Measurements from ENCODE around the gene SLC27A5.

SLC27A5 gene

DNA sequence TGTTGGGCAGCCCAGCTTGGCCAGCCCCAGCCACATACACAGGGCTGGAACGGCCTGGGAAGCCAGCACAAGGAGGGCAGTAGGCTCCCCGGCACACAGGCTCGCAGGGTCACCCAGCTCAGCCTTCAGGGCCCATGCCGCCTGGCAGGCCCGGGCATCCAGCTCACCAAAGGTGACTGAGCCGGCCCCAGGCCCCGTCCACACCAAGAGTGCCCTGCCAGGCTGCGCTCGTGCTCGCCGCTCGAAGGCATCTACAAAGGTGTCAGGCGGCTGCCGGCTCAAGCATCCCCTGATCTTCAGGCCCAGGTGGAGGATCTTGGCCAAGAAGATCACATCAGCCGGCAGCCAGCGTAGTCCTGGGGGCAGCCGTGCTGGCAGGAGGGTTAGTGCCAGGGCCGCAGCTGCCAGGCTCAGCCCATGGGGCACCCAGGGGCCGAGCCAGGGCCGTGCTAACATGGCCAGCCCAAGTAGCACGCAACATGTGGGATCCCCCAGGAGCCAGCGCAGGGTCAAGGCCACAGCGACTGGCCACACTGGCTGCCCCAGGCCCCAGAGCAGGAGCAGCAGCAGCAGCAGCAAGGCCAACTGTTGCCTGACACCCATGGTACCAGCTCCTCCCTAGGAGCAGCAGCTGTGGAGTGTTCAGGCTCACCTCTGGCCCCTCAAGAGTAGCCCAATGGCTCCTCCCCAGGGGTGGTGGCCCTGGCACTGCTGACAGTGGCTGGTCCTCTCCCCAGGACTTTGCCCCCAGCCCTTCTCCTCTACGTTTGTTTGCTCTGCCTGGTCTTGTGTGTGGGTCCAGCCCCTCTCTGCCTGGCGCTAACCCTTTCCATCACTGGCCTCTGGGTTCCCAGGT lies at the start of gene SLC27A5:
Gene SLC27A5 (minus strand): TSS at position 640 of the 856 bp plus-strand sequence. CDS start 37 bp downstream, at position 603.
- no peak for DNase-seq (ENCODE audit: low spot score)

DNA sequence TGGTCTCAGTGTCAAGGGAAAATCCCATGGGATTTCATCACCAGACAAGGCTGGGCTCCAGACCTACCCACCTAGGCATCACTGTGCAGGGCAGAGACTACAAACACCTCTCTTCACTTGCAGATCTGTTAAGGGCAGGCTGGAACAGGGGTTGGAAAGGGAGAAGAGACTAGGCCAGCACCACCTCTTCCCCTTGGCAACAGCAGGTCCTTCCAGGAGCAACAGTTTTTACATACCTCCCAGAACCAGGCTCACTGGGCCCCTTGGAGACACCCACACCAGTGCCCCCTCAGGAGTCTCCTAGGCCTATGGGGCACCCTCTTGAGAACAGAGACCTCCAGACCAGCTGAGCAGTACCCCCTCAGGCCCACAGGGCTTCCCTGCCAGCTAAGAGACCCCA lies 49.1 kb upstream of the SLC27A5 start:
- no peak for DNase-seq (ENCODE audit: low spot score)

DNA sequence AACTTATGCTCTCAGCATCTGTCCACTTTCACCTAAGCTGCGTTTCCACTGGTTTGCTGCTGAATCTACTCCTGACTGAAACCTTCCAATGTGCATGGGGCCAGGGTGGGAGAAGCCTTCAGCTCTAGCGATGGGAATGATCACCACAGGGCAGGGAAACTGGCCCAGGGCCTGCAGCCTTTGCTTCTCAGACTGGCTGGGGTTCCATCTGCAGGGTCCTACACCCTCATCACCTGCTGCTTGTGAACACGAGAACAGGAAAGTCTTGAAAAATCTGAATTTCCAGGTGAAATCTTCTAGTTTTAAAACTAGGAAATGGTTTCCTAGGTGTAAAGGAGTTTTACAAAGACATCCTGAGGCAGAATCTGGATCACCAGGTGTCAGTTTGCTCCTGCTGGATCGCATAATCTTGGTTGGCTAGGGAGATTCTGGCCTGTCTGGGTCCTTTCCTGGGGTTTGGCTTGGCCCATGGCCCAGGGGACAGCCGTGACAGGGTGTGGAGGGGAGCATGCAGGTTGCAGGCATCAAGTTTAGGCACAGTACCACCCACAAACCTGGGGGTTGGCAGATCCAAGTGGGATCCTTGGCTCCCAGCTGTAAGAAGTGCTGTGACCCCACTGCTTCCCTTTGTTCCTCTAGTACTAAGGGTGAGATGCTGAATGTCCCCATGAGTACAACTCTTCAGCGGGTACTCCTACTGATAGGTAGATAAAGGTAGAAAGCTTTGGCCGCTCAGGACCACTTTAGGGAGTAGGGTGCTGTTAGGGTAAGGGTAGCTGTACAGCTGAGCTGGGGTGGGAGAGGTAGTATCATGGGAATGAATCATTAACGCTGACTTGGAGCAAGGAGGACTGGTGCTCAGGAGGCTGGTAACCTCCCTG lies 48.5 kb upstream of the SLC27A5 start:
- DNase-seq (ENCODE audit: low spot score) = no peak

DNA sequence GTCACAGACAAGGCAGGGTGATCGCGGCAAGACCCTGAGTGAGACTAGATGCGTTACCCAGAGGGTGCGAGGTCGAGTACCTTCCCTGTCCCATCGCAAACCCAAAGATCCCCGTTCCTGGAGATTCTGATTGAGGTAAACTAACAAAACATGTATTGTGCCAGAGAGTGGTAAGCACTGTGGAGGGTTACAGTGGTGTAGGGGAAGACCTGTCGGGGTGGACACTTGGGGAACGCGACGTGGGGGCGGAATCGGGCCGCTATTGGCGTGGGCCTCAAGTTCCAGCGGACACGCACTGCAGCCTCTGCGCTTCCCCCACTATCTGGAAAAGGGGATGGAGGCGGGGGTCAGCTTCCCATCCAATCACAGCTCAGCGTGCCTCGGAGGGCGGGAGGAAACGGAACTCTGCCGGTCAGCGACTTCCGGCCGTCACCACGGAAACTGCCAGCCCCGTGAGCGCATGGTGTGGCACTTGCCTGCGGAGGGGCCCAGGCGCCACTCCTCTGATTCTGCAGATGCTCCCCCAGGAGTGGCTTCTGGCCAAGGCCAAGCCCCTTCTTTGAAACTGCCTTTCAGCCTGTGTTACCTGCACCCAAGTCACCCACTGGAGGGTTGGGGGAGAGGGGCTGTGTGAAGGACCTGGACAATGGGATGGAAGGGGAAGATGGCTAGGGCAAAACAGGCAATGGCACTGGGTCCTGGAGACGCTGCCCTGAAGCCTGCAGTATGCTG lies 47.6 kb upstream of the SLC27A5 start:
- peak; percentile 97 for DNase-seq (ENCODE audit: low spot score)

- DNase-seq (ENCODE audit: low spot score) = peak; percentile 97
These were observed 47.0 kb upstream of the SLC27A5 start for GRCh38 chr19:58558623-58559274.

- no peak for DNase-seq (ENCODE audit: low spot score)
These were observed 46.4 kb upstream of the SLC27A5 start, which contains the start of gene UBE2M for GRCh38 chr19:58558066-58558622. Gene UBE2M (minus strand): TSS chr19:58558611. CDS start chr19:58558381, 230 bp downstream.

DNA sequence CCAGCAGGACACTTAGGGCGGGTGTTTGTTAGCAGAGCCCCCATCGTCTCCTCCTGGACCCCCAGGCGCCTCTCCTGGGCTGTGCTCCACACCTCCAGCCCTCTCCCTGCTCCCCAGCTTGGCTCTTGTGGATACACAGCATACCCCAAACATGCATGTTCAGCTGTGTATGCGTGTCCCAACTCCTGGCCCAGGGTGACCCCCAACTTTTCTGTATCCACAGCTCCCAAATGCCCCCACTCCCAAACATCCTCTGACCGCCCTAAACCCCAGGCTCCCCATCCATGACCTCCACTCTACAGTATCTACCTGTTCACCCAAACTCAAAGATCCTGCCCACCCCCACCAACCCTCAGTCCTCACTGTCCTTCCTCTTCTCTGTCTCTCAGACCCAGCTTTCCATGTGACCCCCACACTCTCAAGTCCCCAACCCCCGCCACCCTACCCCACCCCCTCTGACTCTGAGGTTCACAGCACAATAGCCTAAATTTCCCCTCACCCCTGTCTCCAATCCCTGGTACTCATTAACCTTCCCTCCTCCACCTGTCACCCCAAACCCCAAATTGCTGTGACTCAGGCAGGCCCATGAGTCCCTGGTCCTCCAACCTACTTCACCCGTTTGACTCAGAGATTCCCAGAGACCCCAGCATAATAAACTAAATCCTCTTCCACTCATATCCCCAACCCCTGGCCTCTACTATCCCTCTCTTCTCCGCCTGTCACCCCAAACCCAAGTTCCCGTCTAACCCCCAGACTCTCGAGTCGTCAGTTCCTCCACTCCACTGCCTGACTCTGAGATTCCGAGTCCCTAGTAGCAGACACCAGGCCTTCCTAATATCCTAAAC lies 45.7 kb upstream of the SLC27A5 start:
- no peak for DNase-seq (ENCODE audit: low spot score)

- DNase-seq (ENCODE audit: low spot score) = no peak
These were observed 44.9 kb upstream of the SLC27A5 start for GRCh38 chr19:58556622-58557220.

DNA sequence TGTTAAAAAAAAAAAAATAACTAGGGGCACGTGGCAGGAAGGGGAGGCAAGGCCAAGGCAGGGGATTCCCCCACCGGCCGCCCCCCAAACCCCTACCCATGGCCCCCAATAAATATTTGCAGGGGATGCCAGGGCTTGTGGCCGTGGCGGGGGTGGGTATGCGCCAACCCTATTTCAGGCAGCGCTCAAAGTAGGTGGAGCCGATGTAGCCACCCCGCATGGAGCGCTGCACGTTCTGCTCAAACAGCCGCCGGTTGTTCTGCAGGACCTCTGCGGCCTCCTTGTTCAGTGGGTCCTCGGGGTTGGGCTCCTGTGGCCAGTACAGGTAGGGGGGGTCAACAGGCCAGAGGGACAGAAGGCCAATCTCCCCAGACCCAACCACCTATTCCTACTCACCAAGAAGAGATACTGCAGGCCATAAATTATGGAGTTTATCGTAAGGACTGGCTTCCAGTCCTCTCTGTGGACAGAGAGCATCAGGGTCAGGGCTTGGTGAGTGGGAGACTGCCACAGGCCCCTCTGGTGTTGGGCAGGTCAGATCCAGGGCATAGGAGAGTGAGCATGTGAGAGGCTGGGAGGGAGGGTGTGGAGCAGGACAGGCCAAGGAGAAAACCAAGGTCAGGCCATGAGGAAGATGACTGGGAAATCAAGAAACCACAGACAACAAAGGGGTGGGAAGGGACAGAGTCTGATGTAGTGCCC lies 44.3 kb upstream of the SLC27A5 start:
- no peak for DNase-seq (ENCODE audit: low spot score)

GRCh38 chr19:58555369-58555885 lies 43.6 kb upstream of the SLC27A5 start:
- no peak for DNase-seq (ENCODE audit: low spot score)

DNA sequence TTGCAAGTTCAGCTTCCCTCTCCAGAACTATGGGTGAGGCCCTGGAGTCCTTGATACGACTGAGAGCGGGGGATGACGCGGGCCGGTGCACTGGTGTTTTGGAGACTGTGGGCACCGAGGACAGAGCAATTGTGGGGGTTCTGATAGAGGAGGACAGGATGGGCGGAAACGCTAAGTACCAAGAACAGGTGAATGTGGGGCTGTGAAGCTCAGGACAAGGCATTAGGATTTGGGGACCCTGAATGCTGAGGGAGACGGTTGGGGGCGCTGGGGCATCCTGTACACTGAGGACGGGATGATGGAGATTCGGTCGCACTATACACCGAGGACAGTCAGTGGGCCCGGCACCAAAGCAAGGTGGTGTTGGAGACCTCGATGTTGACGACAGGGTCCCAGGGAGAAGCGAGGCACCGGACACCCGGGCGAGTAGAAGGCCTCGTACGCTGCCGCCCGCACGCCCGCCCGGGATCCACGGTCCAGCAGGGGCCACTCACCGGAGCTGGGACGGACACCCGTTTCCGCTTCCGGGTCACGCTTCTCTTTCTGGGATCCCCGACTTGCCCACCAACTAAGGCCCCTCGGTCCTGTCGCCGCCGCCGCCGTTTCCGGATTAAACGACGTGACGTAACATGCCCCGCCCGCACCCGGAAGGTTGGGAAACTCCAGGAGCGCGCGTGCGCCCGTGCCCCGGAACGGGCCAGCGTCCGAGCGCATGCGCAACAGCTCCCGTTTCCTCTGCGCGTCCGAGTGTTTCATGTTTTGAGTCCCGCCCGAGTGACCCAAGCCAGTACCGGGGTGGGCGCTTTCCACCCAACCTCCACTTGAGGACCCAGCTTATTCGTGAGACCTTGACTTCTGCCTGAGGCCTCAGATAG lies 42.9 kb upstream of the SLC27A5 start, which contains the start of gene CHMP2A:
Gene CHMP2A (minus strand): TSS at position 612 of the 875 bp plus-strand sequence. CDS start 893 bp downstream, outside the sequence.
- DNase-seq (ENCODE audit: low spot score) = peak; percentile 97

DNA sequence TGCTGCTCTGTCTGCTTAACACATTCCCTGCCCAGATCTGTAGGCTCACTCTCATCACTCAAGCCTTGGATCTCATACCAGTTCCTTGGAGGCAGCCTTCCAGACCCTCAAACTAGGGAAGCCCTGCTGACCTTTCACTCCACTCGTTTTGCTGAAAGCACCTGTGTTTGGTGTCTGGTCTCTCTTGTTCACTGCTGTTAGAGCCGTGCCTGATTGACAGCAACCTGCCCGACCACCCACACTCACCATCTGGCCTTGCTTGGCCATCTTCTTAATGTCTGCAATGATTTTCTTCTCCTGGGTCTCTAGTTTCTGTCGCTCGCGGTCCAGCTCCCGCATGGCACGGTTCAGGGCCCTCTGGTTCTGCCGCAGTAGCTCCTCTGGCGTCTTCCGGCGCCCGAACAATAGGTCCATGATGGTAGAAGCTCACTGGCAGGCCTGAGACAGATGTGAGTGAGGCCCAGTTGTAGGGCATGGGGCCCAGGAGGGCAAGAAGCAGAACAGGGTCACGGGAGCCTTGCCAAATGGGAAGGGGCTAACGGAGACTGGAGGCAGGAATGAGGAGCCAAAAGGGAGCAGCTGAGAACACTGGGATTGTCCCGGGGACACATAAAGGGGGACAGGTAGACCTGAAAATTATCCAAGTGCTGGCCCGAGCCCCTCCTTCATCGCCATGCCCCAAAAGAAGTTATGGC lies 42.2 kb upstream of the SLC27A5 start:
- DNase-seq (ENCODE audit: low spot score) = no peak

DNA sequence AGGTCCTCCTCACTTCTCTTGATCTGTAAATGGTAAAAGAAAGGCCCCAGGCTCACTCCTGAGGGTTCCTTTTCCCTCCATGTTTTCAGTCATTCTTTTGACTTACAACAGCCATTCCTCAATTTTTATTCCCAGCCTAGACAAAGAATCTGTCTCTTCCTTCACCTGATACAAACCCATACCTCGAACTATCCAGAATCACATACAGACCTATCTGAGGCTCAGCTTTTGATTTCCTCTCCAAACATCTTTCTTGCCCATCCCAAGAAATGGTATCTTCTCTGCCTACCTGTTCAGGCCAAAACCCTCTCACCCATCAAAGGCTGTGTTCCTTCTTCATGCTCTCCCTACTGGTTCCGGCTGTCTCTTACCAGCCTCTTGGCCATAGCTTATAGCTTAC lies 40.9 kb upstream of the SLC27A5 start:
- DNase-seq (ENCODE audit: low spot score) = no peak

DNA sequence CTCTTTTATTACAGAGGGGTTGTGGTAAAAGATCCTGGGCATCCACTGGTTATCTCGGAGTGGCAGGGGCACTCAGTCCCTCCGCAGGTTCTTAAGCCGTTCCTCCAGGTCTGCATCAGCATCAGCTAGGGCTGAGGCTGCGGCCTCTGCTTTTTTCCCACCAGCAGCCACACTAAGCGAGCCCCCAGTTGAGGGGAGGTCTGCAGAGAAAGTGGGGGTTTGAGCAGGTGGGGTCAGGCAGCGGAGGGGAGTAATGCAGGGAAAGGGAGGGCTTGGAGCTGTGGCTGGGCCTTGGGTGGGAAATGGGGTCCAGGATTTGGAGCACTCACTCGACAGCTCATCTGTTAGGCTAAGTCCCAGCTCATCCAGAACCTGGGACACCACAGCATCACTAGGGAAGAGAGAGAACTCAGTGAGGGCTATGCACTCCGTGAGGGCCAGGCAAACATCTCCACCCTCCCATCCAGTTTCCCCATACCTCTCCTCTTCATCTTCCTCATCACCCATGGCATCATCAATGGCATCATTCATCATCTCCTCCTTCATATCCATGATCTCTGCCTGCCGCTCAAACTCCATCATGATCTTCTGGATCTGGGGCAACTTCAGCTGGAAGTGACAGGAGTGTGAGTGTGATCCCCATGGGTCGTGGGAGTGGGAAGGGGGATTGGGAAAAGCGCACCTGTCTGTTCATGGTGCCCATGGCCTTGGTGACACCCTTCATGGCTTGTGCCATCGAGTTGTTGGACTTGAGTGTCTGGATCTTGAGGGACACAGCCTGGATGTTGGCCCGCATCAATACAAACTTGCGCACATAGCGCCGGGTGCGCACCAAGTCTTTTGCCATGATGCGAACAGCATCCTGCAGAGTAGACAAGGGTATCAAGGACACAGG lies 40.0 kb upstream of the SLC27A5 start:
- no peak for DNase-seq (ENCODE audit: low spot score)

DNA sequence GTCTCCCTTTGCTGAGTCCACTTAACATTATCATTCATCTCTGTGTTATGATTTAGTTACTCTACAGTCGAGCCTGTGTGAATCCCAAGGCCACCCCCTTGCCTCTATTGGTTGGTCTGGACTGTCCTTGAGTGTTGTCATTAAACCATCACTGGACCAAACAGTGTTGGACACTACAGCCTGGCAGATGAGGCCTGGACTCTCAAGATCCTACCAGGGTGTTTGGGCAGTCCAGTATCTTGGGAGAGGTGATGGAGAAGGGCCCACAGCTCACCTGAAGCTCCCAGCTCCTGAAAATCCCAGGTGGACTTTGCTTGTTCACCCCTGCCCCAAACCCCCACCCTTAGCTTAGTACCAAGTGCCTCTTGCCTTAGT lies 39.3 kb upstream of the SLC27A5 start:
- DNase-seq (ENCODE audit: low spot score) = no peak
